GF-D8 (cell line): Measurements from ENCODE around the gene TRAPPC2.
"Not testable (repeated sequence)": the region's sequence is repeated elsewhere in the genome, so short reads cannot be mapped to it uniquely, and the experiment has no call there.

Experiments
- DNase-seq: peaks from one replicate; lab custom pipeline; 2025; lab: John Stamatoyannopoulos, UW

Gene TRAPPC2

GRCh38 chrX:13698432-13698831 lies 36.0 kb downstream of the TRAPPC2 start:
- DNase-seq: no peak

GRCh38 chrX:13697976-13698375 lies 36.4 kb downstream of the TRAPPC2 start:
- no peak for DNase-seq

DNA sequence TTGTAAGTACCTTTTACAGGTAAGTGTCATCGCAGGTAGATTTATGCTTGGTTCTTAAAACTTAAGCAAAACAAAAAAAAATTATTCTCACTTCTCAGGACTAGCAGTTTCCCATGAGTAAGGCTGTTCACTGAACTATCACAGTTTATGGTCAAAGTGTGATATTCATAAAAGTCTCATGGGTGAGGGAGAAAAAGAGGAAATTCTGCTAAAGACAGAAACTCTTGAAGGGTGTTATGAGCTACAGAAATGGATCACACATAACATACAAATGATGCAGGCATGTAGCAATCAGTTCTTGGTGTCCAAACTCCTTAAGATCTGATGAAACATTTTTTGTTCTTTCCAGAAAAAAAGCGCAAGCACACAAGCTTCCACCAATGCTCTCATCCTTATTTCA lies 37.0 kb downstream of the TRAPPC2 start:
- no peak for DNase-seq

- DNase-seq: peak; percentile 53
These were observed 38.8 kb downstream of the TRAPPC2 start for GRCh38 chrX:13695601-13696115.

- no peak for DNase-seq
These were observed 39.4 kb downstream of the TRAPPC2 start for GRCh38 chrX:13694983-13695382.

GRCh38 chrX:13694359-13694758 lies 40.1 kb downstream of the TRAPPC2 start:
- no peak for DNase-seq

- no peak for DNase-seq
These were observed 41.0 kb downstream of the TRAPPC2 start for GRCh38 chrX:13693341-13693961.

DNA sequence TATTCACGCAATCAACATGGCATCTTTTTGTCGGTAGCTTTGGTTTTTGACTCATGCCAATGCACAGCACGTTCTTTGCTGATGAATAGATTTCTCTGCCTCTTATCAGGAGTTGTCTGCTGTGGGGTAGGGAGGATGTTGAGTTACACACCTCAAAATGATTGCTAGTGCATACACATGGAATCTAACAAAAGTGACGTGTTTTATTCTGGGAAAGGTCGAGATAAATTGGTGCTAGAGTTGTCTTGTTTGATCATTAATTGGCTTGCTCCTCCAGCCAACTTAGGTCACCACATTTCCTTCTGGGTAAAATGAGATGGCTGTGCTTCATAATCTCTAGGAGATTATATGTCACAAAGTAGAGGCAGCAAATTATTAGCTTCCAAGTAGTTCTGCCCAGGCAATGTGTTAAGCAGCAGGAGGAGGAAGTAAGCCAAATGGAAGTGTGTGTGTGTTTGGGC lies 41.6 kb downstream of the TRAPPC2 start:
- no peak for DNase-seq

DNA sequence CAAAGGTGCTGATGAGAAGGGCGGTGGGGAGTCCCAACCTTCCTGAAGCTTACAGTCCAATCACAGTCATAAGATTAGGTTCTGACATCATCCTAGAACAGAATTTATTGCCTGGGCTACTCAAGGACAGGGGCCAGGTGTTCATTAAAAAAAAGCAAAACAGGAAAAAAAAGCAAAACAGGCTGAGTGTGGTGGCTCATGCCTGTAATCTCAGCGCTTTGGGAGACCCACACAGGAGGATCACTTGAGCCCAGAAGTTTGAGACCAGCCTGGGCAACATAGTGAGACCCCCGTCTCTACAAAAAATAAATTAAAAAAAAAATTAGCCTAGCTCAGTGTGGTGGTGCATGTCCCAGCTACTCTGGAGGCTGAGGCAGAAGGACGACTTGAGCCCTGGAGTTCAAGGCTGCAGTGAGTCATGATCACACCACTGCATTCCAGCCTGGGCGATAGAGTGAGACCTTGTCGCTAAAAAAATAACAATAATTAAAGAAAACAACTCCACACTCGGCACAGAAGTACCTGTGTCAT lies 42.5 kb downstream of the TRAPPC2 start:
- no peak for DNase-seq

DNA sequence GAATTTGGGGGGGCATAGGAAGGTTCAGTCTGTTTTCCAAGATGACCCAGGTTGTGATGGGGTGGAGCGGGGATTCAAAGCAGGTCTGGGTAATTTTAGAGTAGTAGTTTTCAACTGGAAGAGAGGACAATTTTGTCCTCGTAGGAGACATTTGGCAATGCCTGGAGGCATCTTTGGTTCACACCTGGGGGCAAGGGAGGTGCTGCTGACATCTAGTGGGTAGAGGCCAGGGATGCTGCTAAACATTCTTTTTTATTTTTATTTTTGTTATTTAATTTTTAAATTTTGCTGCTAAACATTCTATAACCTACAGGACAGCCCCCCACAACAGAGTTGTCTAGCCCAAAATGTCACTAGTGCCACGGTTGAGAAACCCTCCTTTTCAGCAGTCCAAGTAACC lies 43.6 kb downstream of the TRAPPC2 start:
- DNase-seq: no peak

GRCh38 chrX:13689741-13690211 lies 44.6 kb downstream of the TRAPPC2 start:
- no peak for DNase-seq

DNA sequence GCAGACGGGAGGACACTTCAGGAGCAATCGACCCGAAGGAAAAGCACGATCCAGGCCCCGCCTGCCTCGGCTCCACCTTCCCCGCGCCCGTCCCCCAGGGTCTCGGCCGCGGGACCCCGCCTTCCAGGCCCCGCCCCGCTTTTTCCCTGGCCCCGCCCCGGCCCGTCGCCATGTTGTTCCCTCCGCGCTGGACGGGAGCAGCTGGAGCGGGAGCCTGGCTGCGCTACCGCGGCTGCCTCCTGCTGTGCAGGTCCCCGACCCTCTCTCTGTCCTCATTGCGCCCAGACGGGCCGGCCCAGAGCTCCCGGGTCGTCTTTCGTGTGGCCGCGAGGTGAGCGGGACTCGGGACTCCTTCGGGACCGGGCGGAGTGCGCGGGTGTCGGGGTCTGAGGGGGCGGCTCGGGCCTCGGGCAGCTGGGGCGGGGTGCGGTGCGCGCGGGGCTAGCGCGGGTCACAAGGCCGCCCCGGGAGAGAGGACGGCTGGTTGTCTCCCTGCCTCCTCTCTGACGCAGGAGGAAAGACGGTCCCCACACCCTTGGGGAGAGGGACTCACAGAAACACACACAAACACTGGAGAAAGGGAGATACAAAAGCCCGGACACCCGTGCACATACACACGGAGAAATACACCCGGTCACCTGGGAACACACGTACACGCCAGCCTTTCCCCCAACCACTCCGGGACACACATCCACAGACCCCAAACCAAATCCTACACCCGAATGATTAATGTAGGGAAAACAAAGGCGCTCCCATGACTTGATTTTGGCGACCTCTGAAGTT lies 45.3 kb downstream of the TRAPPC2 start, which contains the start of gene RAB9A:
TSS of gene RAB9A (plus strand) at position 171 of the 783 bp plus-strand sequence. CDS start 19,619 bp downstream, outside the sequence.
- DNase-seq: peak; percentile 42

DNA sequence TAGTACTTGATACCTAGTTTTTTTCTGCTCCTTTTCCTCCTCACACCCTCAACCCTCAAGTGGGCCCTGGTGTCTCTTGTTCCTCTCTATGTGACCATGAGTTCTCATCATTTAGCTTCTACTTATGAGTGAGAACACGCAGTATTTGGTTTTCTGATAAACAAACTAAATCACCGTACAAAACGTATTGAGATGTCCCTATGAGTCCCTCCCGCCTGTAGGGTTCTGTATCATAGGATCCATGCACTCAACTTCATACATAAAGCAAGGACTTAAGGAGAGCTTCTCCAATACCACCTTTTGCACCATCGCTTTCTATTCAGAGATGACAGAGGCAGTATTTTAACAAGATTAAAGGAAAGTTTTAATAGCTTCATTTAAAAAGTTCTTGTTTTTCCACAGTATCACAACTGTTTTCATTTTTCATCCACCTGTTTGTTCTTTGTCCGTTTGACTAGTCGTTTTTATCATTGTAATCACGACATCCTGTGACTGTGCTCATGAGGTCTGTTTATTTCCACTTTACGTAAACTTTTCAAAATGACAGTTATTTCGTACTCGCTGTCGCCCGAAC lies 45.9 kb downstream of the TRAPPC2 start:
- no peak for DNase-seq

DNA sequence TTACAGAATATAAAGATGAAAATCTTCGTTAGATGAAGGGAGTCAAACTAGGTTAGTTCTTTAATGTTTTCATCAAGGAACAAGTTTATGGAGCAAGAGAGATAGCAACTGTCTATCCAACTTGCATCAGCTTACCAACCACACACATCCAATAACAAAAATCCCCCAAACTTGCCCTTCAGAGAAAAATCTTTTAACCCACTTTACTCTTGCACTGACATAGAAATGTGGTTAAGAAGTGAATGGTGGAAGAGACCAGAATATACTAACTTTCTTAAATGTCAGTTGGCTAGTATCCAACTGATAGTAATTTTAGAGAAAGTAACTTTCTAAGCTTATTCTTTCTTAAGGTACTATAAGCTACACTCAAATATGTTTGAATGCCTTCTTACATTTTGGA lies 47.2 kb downstream of the TRAPPC2 start:
- DNase-seq: no peak

DNA sequence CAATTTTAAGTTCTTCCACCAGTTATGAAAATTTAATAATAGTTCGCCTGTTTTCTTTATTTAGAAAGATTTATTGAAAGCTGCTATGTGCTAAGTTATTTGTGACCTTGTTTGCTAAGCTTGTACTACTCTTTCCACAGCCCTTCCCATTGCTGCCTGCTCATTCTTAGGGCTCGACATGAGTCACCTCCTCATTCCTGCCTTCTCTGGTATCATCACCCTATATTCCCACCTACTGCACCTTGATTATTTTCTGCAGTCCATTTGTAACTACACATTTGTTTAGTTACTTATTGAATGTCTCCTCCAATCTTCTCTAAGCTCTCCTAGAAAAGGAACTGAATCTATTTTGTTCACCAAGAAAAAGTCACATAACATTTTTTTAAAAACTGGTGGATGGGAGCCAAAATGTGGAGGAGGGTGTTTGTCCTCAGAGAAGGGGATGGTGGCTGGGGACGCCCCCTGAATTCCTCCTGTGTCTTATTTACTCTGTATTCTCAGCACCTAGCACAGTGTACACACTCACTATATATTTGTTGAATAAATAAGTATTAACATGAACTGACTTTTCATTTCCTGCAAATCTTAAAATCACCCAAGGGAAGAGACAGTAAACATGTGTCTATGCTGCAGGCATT lies 49.2 kb downstream of the TRAPPC2 start:
- no peak for DNase-seq

DNA sequence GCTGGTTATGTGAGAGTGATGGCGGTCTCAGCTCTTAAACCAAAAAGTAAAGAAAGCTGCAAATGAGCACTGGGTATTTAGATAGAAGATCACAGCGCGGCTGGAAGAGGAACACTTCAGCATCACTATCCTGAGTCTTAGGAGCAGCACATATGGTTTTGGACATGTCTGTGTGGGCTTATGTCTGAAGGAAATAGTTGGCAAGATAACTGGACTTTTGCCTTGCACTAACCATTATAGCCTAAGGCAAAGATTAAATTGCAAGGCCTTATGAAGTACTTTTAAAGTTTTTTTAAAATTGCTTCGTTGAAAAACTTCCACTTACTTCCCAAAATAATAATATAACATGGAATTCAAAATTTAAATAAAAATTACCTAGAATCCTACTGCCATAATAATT lies 50.1 kb downstream of the TRAPPC2 start:
- no peak for DNase-seq

GRCh38 chrX:13681595-13681994 lies 52.8 kb downstream of the TRAPPC2 start:
- no peak for DNase-seq

DNA sequence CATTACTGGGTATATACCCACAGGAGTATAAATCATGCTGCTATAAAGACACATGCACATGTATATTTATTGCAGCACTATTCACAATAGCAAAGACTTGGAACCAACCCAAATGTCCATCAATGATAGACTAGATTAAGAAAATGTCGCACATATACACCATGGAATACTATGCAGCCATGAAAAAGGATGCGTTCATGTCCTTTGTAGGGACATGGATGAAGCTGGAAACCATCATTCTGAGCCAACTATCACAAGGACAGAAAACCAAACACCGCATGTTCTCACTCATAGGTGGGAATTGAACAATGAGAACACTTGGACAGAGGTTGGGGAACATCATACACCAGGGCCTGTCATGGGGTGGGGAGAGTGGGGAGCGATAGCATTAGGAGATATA lies 54.7 kb downstream of the TRAPPC2 start:
- DNase-seq: not testable (repeated sequence)

- no peak for DNase-seq
These were observed 57.5 kb downstream of the TRAPPC2 start for GRCh38 chrX:13676885-13677284.

DNA sequence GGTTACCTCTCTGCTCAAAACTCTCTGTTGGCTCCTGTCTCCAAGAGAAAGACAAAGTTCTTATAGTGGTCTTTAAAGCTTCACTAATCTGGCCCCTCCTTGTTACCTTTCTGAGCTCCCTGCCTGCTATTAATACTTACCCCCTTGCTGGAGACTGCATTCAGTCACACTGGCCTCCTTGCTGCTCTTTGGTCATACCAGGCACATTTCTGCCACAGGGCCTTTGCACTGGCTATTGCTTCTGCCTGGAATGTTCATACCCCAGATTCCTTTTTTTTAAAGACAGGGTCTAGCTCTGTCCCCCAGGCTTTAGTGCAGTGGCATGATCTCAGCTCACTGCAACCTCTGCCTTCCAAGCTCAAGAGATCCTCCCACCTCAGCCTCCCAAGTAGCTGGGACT lies 61.4 kb downstream of the TRAPPC2 start:
- no peak for DNase-seq

GRCh38 chrX:13670197-13670596 lies 64.2 kb downstream of the TRAPPC2 start:
- DNase-seq: no peak

GRCh38 chrX:13669755-13670154 lies 64.7 kb downstream of the TRAPPC2 start:
- not testable (repeated sequence) for DNase-seq
